ENCODE measurements around the gene BEND7.
"Not testable (repeated sequence)": the region's sequence is repeated elsewhere in the genome, so short reads cannot be mapped to it uniquely, and the experiment has no call there.

Gene BEND7

GRCh38 chr10:13417459-13418126 is 111.2 kb downstream of the BEND7 start:
- peaks cover 4% of the 10 kb centered on the region for H3K27me3 ChIP-seq (ENCODE audit: insufficient read depth, low read length)
- H3K9me3 ChIP-seq (ENCODE audit: low read length) = peaks cover 2% of the 10 kb centered on the region
- H2AFZ ChIP-seq (ENCODE audit: low read depth, low read length) = no peak overlapping the region
- H3K4me1 ChIP-seq (ENCODE audit: insufficient read depth, low read length) = no peaks in the 10 kb centered on the region
- H3K4me3 ChIP-seq (ENCODE audit: low read length) = no peak overlapping the region
- H3K36me3 ChIP-seq (ENCODE audit: insufficient read depth, low read length) = no peaks in the 10 kb centered on the region

GRCh38 chr10:13416760-13417159 is 112.1 kb downstream of the BEND7 start:
- Histone ChIP-seq H3K9me3 (ENCODE audit: low read length) (peaks cover 2% of the 10 kb centered on the region), H2AFZ (ENCODE audit: low read depth, low read length) (no peak overlapping the region), H3K4me1 (ENCODE audit: insufficient read depth, low read length) (no peaks in the 10 kb centered on the region), H3K27me3 (ENCODE audit: insufficient read depth, low read length) (peaks cover 4% of the 10 kb centered on the region), H3K36me3 (ENCODE audit: insufficient read depth, low read length) (no peaks in the 10 kb centered on the region), H3K4me3 (ENCODE audit: low read length) (no peak overlapping the region)

GRCh38 chr10:13414855-13415254 is 114.0 kb downstream of the BEND7 start:
- Histone ChIP-seq H3K27me3 (ENCODE audit: insufficient read depth, low read length) (no peaks in the 10 kb centered on the region), H2AFZ (ENCODE audit: low read depth, low read length) (no peak overlapping the region), H3K4me1 (ENCODE audit: insufficient read depth, low read length) (no peaks in the 10 kb centered on the region), H3K4me3 (ENCODE audit: low read length) (no peak overlapping the region), H3K9me3 (ENCODE audit: low read length) (peaks cover 2% of the 10 kb centered on the region), H3K36me3 (ENCODE audit: insufficient read depth, low read length) (no peaks in the 10 kb centered on the region)

- Histone ChIP-seq H3K4me3 (ENCODE audit: low read length) (no peak overlapping the region), H3K4me1 (ENCODE audit: insufficient read depth, low read length) (no peaks in the 10 kb centered on the region), H3K36me3 (ENCODE audit: insufficient read depth, low read length) (no peaks in the 10 kb centered on the region), H2AFZ (ENCODE audit: low read depth, low read length) (no peak overlapping the region), H3K27me3 (ENCODE audit: insufficient read depth, low read length) (no peaks in the 10 kb centered on the region), H3K9me3 (ENCODE audit: low read length) (peaks cover 2% of the 10 kb centered on the region)
Measured at GRCh38 chr10:13414137-13414536, 114.7 kb downstream of the BEND7 start.

- no peaks in the 10 kb centered on the region for H3K27me3 ChIP-seq (ENCODE audit: insufficient read depth, low read length)
- H3K4me1 ChIP-seq (ENCODE audit: insufficient read depth, low read length) = no peaks in the 10 kb centered on the region
Measured at GRCh38 chr10:13412894-13413293, 115.9 kb downstream of the BEND7 start.

GRCh38 chr10:13404791-13405190 is 124.0 kb downstream of the BEND7 start:
- H3K27me3 ChIP-seq (ENCODE audit: insufficient read depth, low read length) = no peaks in the 10 kb centered on the region
- no peaks in the 10 kb centered on the region for H3K4me1 ChIP-seq (ENCODE audit: insufficient read depth, low read length)
- no peaks in the 10 kb centered on the region for H3K9me3 ChIP-seq (ENCODE audit: low read length)
- H3K36me3 ChIP-seq (ENCODE audit: insufficient read depth, low read length) = no peaks in the 10 kb centered on the region
- no peak overlapping the region for H2AFZ ChIP-seq (ENCODE audit: low read depth, low read length)
- H3K4me3 ChIP-seq (ENCODE audit: low read length) = no peak overlapping the region

More at GRCh38 chr10:13412894-13413293, 115.9 kb downstream of the BEND7 start:
- Histone ChIP-seq H3K36me3 (ENCODE audit: insufficient read depth, low read length) (no peaks in the 10 kb centered on the region), H3K9me3 (ENCODE audit: low read length) (peaks cover 2% of the 10 kb centered on the region), H3K4me3 (ENCODE audit: low read length) (no peak overlapping the region), H2AFZ (ENCODE audit: low read depth, low read length) (no peak overlapping the region)

- H3K27me3 ChIP-seq (ENCODE audit: insufficient read depth, low read length) = no peaks in the 10 kb centered on the region
- H3K4me1 ChIP-seq (ENCODE audit: insufficient read depth, low read length) = no peaks in the 10 kb centered on the region
- H2AFZ ChIP-seq (ENCODE audit: low read depth, low read length) = no peak overlapping the region
- H3K36me3 ChIP-seq (ENCODE audit: insufficient read depth, low read length) = no peaks in the 10 kb centered on the region
- H3K9me3 ChIP-seq (ENCODE audit: low read length) = no peaks in the 10 kb centered on the region
- no peak overlapping the region for H3K4me3 ChIP-seq (ENCODE audit: low read length)
Measured at GRCh38 chr10:13404305-13404759, 124.5 kb downstream of the BEND7 start.

GRCh38 chr10:13403426-13403825 is 125.4 kb downstream of the BEND7 start:
- H3K27me3 ChIP-seq (ENCODE audit: insufficient read depth, low read length); H3K9me3 ChIP-seq (ENCODE audit: low read length): not testable (repeated sequence)

GRCh38 chr10:13402021-13402420 is 126.8 kb downstream of the BEND7 start:
- Histone ChIP-seq H3K9me3 (ENCODE audit: low read length) (no peaks in the 10 kb centered on the region), H3K27me3 (ENCODE audit: insufficient read depth, low read length) (no peaks in the 10 kb centered on the region), H3K4me3 (ENCODE audit: low read length) (no peak overlapping the region), H3K36me3 (ENCODE audit: insufficient read depth, low read length) (no peaks in the 10 kb centered on the region), H3K4me1 (ENCODE audit: insufficient read depth, low read length) (no peaks in the 10 kb centered on the region), H2AFZ (ENCODE audit: low read depth, low read length) (no peak overlapping the region)

More at GRCh38 chr10:13403426-13403825, 125.4 kb downstream of the BEND7 start:
- not testable (repeated sequence) for H3K4me1 ChIP-seq (ENCODE audit: insufficient read depth, low read length); H3K36me3 ChIP-seq (ENCODE audit: insufficient read depth, low read length); H2AFZ ChIP-seq (ENCODE audit: low read depth, low read length); H3K4me3 ChIP-seq (ENCODE audit: low read length)

GRCh38 chr10:13401142-13401541 is 127.7 kb downstream of the BEND7 start:
- Histone ChIP-seq H3K27me3 (ENCODE audit: insufficient read depth, low read length) (no peaks in the 10 kb centered on the region), H2AFZ (ENCODE audit: low read depth, low read length) (no peak overlapping the region), H3K36me3 (ENCODE audit: insufficient read depth, low read length) (no peaks in the 10 kb centered on the region), H3K4me1 (ENCODE audit: insufficient read depth, low read length) (no peaks in the 10 kb centered on the region), H3K4me3 (ENCODE audit: low read length) (no peak overlapping the region), H3K9me3 (ENCODE audit: low read length) (no peaks in the 10 kb centered on the region)

- H3K36me3 ChIP-seq (ENCODE audit: insufficient read depth, low read length) = no peaks in the 10 kb centered on the region
- no peak overlapping the region for H3K4me3 ChIP-seq (ENCODE audit: low read length)
- H3K9me3 ChIP-seq (ENCODE audit: low read length) = no peaks in the 10 kb centered on the region
- no peaks in the 10 kb centered on the region for H3K27me3 ChIP-seq (ENCODE audit: insufficient read depth, low read length)
- no peaks in the 10 kb centered on the region for H3K4me1 ChIP-seq (ENCODE audit: insufficient read depth, low read length)
- H2AFZ ChIP-seq (ENCODE audit: low read depth, low read length) = no peak overlapping the region
Measured at GRCh38 chr10:13400196-13400965, 128.4 kb downstream of the BEND7 start.

GRCh38 chr10:13399752-13400151 is 129.1 kb downstream of the BEND7 start:
- Histone ChIP-seq H3K4me3 (ENCODE audit: low read length) (no peak overlapping the region), H2AFZ (ENCODE audit: low read depth, low read length) (no peak overlapping the region), H3K4me1 (ENCODE audit: insufficient read depth, low read length) (no peaks in the 10 kb centered on the region), H3K9me3 (ENCODE audit: low read length) (no peaks in the 10 kb centered on the region), H3K27me3 (ENCODE audit: insufficient read depth, low read length) (no peaks in the 10 kb centered on the region), H3K36me3 (ENCODE audit: insufficient read depth, low read length) (no peaks in the 10 kb centered on the region)

GRCh38 chr10:13399236-13399635 is 129.6 kb downstream of the BEND7 start:
- H3K27me3 ChIP-seq (ENCODE audit: insufficient read depth, low read length) = no peaks in the 10 kb centered on the region
- H3K4me1 ChIP-seq (ENCODE audit: insufficient read depth, low read length) = no peaks in the 10 kb centered on the region
- no peak overlapping the region for H3K4me3 ChIP-seq (ENCODE audit: low read length)
- H2AFZ ChIP-seq (ENCODE audit: low read depth, low read length) = no peak overlapping the region
- no peaks in the 10 kb centered on the region for H3K36me3 ChIP-seq (ENCODE audit: insufficient read depth, low read length)
- no peaks in the 10 kb centered on the region for H3K9me3 ChIP-seq (ENCODE audit: low read length)

Data from neuron (in vitro differentiated cells).